ENCODE data around the gene THADA.

Gene THADA

DNA sequence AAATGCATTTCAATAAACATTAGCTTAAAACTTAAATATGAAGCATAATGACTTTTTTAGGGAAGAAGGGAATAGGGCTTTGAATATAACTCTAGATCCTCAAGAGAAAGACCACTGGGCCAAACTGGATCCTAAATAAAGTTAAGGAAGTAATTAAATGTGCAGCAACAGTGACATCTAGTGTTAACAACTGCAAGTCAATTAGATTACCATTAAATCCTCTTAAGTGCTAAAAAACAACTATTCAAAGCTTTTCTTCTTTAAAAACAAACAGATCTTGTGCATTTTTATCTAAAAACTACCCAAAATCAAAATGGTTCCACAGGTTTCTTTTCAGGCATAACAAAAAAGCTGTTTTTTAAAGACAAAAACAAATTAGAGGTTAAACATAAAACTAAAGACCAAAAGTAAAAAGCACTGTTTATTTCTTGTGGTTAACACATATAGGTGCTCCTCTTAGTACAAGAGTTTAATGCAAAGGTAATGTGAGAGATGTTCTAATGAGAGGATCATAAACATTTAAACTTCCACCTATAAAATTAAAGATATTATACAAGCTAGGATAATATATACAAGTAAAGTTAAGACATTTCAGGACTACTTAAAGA is 111.4 kb downstream of the THADA start:
- TF ChIP-seq POLR2AphosphoS5 (IDR thresholded peaks at IDR 0.05; ENCODE audit: low read depth): no peak
- TF ChIP-seq, protein P1, sequence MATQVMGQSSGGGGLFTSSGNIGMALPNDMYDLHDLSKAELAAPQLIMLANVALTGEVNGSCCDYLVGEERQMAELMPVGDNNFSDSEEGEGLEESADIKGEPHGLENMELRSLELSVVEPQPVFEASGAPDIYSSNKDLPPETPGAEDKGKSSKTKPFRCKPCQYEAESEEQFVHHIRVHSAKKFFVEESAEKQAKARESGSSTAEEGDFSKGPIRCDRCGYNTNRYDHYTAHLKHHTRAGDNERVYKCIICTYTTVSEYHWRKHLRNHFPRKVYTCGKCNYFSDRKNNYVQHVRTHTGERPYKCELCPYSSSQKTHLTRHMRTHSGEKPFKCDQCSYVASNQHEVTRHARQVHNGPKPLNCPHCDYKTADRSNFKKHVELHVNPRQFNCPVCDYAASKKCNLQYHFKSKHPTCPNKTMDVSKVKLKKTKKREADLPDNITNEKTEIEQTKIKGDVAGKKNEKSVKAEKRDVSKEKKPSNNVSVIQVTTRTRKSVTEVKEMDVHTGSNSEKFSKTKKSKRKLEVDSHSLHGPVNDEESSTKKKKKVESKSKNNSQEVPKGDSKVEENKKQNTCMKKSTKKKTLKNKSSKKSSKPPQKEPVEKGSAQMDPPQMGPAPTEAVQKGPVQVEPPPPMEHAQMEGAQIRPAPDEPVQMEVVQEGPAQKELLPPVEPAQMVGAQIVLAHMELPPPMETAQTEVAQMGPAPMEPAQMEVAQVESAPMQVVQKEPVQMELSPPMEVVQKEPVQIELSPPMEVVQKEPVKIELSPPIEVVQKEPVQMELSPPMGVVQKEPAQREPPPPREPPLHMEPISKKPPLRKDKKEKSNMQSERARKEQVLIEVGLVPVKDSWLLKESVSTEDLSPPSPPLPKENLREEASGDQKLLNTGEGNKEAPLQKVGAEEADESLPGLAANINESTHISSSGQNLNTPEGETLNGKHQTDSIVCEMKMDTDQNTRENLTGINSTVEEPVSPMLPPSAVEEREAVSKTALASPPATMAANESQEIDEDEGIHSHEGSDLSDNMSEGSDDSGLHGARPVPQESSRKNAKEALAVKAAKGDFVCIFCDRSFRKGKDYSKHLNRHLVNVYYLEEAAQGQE (IDR thresholded peaks at IDR 0.05; ENCODE audit: insufficient replicate concordance, low read depth): no peak
- TF ChIP-seq, protein P2, sequence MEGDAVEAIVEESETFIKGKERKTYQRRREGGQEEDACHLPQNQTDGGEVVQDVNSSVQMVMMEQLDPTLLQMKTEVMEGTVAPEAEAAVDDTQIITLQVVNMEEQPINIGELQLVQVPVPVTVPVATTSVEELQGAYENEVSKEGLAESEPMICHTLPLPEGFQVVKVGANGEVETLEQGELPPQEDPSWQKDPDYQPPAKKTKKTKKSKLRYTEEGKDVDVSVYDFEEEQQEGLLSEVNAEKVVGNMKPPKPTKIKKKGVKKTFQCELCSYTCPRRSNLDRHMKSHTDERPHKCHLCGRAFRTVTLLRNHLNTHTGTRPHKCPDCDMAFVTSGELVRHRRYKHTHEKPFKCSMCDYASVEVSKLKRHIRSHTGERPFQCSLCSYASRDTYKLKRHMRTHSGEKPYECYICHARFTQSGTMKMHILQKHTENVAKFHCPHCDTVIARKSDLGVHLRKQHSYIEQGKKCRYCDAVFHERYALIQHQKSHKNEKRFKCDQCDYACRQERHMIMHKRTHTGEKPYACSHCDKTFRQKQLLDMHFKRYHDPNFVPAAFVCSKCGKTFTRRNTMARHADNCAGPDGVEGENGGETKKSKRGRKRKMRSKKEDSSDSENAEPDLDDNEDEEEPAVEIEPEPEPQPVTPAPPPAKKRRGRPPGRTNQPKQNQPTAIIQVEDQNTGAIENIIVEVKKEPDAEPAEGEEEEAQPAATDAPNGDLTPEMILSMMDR (IDR thresholded peaks at IDR 0.05; ENCODE audit: insufficient read depth, low read length): peak; percentile 44
- H3K4me3 ChIP-seq (replicated peaks; ENCODE audit: insufficient read depth, low read length): no peak overlapping the region
- H3K27ac ChIP-seq (replicated peaks): no peak overlapping the region
- H3K27me3 ChIP-seq (ENCODE audit: insufficient read depth, poor library complexity, severe bottlenecking): no peaks in the 10 kb centered on the region
- DNase-seq (ENCODE audit: low read depth in 1 of 2, low spot score in 1 of 2): peak; percentile 41 to 57

DNA sequence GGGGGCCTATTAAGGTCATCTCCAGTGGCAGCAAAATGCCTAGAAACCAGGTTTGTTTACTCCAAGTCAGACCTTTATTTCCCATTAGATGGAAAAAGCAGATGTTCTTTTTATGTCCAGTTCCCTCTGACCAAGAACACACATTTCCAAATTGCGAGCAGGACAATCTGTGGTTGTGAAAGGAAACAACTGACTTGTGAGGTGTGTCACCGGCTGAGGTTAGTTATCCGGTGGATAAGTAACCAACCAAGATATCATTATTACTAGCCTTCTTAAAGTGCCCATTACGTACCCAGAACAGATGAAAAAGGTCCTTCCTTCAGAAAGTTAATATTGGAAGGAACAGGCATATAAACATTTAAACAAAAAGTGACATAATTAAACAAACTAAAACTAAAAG is 112.9 kb downstream of the THADA start:
- DNase-seq (ENCODE audit: low read depth in 1 of 2, low spot score in 1 of 2): no peak
- no peak for TF ChIP-seq POLR2AphosphoS5 (IDR thresholded peaks at IDR 0.05; ENCODE audit: low read depth)
- TF ChIP-seq, protein P1 (IDR thresholded peaks at IDR 0.05; ENCODE audit: insufficient replicate concordance, low read depth): no peak
- no peak for TF ChIP-seq GABPA (IDR thresholded peaks at IDR 0.05; ENCODE audit: low read depth)
- TF ChIP-seq SPI1 (IDR thresholded peaks at IDR 0.05; ENCODE audit: borderline replicate concordance, low read depth): no peak
- TF ChIP-seq, protein P2 (IDR thresholded peaks at IDR 0.05; ENCODE audit: insufficient read depth, low read length): no peak
- H3K27me3 ChIP-seq (ENCODE audit: insufficient read depth, poor library complexity, severe bottlenecking): no peaks in the 10 kb centered on the region
- no peak overlapping the region for H3K4me3 ChIP-seq (replicated peaks; ENCODE audit: insufficient read depth, low read length)
- H3K27ac ChIP-seq (replicated peaks): no peak overlapping the region

DNA sequence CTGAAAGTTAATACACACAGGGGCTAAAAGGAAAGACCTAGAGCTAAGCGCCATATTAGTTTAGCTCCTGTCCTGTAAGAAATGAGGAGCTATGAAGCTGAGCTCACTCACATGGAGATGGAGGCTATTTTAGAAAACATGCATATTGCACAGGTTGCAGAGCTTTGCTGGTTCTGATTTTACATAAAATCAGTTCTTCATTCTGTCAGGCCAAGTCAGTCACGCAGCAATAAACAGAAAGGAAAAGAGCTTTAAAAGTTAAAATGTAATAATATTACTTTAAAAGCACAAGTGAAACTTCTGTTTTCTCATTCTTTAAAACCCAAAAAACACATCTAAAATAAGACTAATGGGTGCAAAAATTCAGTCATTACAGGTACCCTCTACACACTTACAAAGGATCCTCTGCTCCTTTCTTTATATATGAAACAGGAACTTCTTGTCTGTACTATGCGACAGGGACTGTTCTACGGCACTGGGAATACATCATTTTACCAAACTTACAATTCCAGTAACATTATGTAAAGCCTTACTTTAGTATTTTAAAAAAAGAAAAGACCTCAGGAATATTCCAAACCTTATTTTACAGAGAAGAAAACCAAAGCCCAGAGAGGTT is 113.8 kb downstream of the THADA start:
- H3K27ac ChIP-seq (replicated peaks): no peak overlapping the region
- DNase-seq (ENCODE audit: low read depth in 1 of 2, low spot score in 1 of 2): no peak
- no peak overlapping the region for H3K4me3 ChIP-seq (replicated peaks; ENCODE audit: insufficient read depth, low read length)
- TF ChIP-seq SPI1 (IDR thresholded peaks at IDR 0.05; ENCODE audit: borderline replicate concordance, low read depth): no peak
- TF ChIP-seq, protein P2 (IDR thresholded peaks at IDR 0.05; ENCODE audit: insufficient read depth, low read length): no peak
- TF ChIP-seq, protein P1 (IDR thresholded peaks at IDR 0.05; ENCODE audit: insufficient replicate concordance, low read depth): no peak
- no peak for TF ChIP-seq POLR2AphosphoS5 (IDR thresholded peaks at IDR 0.05; ENCODE audit: low read depth)
- no peak for TF ChIP-seq GABPA (IDR thresholded peaks at IDR 0.05; ENCODE audit: low read depth)
- no peaks in the 10 kb centered on the region for H3K27me3 ChIP-seq (ENCODE audit: insufficient read depth, poor library complexity, severe bottlenecking)

Data from HL-60 (cell line).